ENCODE measurements around the gene ITGB2. TPM values are rescaled to one million over a fixed set of nuclear protein-coding genes. Genes with fewer than 3 reads are reported as not detected.

The ITGB2 gene
- total and polyA plus RNA-seq, 7 donors: 2.5 to 11.7 (median 8.3) TPM

DNA sequence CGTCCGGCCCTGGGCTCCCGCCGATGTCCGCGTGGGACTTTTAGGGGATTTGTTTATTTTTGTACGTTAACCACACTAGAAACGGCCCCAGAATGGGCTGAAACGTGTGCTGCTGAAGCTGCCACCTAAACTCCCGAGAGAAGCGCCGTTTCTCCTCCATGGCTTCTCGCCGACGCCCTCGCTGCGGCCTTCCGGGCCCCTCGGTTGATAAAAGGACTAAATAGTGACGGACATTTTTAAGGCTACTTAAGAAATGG, 46.5 kb downstream of the ITGB2 start:
- H3K9me3 ChIP-seq: no peaks in the 10 kb centered on the region
- DNase-seq: no peak
- H3K36me3 ChIP-seq (ENCODE audit: insufficient read depth in 1 of 2, low read depth in 1 of 2): no peaks in the 10 kb centered on the region
- peaks cover 43% of the 10 kb centered on the region for H3K4me1 ChIP-seq
- H3K27me3 ChIP-seq (ENCODE audit: insufficient read depth in 3 of 3, low read length in 2 of 3): no peaks in the 10 kb centered on the region
- ATAC-seq: no peak
- intact Hi-C loops (cut with DNase I): loop anchor here (2.0 to 10.0 kb wide), 4 partner anchors 57 to 261 kb away; partner anchors contain the start of genes UBE2G2 (in 2 of the 2) and SUMO3 (in 1 of the 2)
- TF ChIP-seq, protein P1, sequence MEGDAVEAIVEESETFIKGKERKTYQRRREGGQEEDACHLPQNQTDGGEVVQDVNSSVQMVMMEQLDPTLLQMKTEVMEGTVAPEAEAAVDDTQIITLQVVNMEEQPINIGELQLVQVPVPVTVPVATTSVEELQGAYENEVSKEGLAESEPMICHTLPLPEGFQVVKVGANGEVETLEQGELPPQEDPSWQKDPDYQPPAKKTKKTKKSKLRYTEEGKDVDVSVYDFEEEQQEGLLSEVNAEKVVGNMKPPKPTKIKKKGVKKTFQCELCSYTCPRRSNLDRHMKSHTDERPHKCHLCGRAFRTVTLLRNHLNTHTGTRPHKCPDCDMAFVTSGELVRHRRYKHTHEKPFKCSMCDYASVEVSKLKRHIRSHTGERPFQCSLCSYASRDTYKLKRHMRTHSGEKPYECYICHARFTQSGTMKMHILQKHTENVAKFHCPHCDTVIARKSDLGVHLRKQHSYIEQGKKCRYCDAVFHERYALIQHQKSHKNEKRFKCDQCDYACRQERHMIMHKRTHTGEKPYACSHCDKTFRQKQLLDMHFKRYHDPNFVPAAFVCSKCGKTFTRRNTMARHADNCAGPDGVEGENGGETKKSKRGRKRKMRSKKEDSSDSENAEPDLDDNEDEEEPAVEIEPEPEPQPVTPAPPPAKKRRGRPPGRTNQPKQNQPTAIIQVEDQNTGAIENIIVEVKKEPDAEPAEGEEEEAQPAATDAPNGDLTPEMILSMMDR (IDR thresholded peaks at IDR 0.05): no peak
- peak overlapping the region; percentile 97 for H3K27ac ChIP-seq
- WGBS, 3 donors: 7 to 9% (median 7%) methylated on average over 19 to 20 of the region's 20 CpGs
- peak overlapping the region; percentile 90 for H3K4me3 ChIP-seq

DNA sequence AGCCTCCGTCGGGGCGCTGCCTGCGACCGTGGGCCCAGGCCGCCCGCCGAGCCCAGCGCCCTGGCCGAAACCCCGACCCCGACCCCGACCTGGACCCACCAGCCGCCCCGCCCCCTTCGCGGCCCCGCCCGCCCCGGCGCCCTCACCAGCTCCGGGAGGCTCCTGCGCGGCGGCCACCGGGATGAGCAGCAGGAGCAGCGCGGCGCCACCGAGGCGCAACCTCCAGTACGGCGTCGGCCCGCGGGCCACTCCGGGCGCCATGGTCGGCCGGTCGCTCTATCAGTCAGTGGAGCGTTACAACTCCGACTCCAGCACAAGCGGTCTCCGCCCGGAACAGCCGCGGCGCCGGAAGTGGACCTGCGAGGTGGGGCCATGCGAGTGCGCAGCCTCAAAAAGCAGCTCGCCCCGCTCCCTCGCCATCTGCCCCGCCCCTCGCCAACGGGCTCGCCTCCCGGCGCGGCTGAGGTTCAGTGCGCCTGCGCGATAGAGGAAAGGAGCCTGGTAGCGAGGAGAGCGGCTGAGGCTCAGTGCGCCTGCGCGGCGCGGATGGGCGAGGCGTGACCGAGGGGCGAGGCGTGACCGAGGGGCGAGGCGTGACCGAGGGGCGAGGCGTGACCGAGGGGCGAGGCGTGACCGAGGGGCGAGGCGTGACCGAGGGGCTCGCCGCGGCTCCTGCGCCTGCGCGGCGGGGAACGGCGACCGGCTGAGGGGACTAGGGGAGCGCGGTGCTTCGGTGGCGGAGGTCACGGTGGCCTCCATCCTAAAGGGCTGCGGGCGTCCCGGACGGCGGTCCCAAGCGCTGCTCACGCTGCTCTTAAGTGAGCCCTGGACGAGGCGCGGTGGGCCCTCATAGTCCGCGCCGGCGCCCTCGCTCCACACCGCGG, 47.1 kb downstream of the ITGB2 start, which contains the start of gene PTTG1IP:
PTTG1IP (minus strand) TSS at position 335 of the 884 bp plus-strand sequence; CDS start at position 261, 74 bp downstream.
- Histone ChIP-seq H3K27ac (peak within 1 kb of the TSS; percentile 97), H3K27me3 (ENCODE audit: insufficient read depth in 3 of 3, low read length in 2 of 3) (no peaks in the 10 kb centered on the region), H3K36me3 (ENCODE audit: insufficient read depth in 1 of 2, low read depth in 1 of 2) (no peaks in the 10 kb centered on the region), H3K9me3 (no peaks in the 10 kb centered on the region), H3K4me1 (peaks cover 49% of the 10 kb centered on the region), H3K4me3 (peak within 1 kb of the TSS; percentile 90)
- 0 to 1% (median 1%) methylated on average over 70 to 123 of the region's 123 CpGs for WGBS, 3 donors
- peak; percentile 76 to 82 (median 80) for ATAC-seq
- intact Hi-C loops (cut with DNase I): loop anchor here (2.0 to 10.0 kb wide), 4 partner anchors 56 to 261 kb away; partner anchors contain the start of genes UBE2G2 (in 2 of the 2) and SUMO3 (in 1 of the 2)
- peak; percentile 99 to 100 for DNase-seq
- TF ChIP-seq, protein P1 (IDR thresholded peaks at IDR 0.05): no peak

DNA sequence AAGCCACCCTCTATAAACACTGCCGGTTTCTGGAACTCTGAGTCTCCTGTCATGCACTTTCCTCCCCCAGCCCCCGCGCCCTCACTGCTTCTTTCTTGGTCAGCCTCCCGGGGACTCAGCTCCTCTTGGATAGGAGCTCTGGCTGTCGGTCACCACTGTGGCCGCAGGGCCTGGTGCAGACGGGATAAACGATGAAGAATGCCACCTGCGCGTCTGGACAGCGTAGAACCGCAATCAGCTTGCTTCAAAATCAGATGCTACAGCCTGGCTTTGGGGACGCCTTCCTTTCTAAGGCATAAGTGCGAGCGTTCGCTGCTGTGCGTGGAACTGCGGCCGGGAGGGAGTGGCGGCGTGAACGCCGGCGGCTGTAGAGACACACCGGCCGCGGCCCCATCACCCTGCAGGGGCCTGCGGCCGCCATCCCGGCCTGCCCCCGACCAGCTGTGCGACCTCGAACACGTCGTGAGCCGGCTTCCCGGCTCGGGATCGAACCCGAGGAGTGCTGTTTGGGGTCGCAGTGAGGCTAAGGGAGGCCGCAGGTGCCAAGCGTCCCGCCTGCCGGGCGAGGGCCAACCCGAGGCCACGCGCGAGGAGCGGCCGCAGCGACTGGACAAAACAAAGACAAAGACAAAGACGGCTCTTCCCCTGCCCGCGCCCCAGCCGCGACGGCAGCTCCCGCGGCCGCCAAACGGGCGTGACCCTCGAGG, 47.9 kb downstream of the ITGB2 start:
- peak in 3 of 4 donors; percentile 1 to 13 (median 13) for ATAC-seq
- intact Hi-C loops (cut with DNase I): loop anchor here (1.0 to 10.0 kb wide), 4 partner anchors 55 to 262 kb away; partner anchors contain the start of genes SUMO3 (in 2 of the 2) and UBE2G2 (in 1 of the 2)
- H3K27me3 ChIP-seq (ENCODE audit: insufficient read depth in 3 of 3, low read length in 2 of 3): no peaks in the 10 kb centered on the region
- peak overlapping the region; percentile 97 for H3K27ac ChIP-seq
- H3K4me1 ChIP-seq: peaks cover 56% of the 10 kb centered on the region
- TF ChIP-seq, protein P1 (IDR thresholded peaks at IDR 0.05): no peak
- 0 to 1% (median 0%) methylated on average over 47 to 65 of the region's 65 CpGs for WGBS, 3 donors
- peak overlapping the region; percentile 90 for H3K4me3 ChIP-seq
- H3K36me3 ChIP-seq (ENCODE audit: insufficient read depth in 1 of 2, low read depth in 1 of 2): no peaks in the 10 kb centered on the region
- DNase-seq: peak; percentile 52 to 73
- no peaks in the 10 kb centered on the region for H3K9me3 ChIP-seq

DNA sequence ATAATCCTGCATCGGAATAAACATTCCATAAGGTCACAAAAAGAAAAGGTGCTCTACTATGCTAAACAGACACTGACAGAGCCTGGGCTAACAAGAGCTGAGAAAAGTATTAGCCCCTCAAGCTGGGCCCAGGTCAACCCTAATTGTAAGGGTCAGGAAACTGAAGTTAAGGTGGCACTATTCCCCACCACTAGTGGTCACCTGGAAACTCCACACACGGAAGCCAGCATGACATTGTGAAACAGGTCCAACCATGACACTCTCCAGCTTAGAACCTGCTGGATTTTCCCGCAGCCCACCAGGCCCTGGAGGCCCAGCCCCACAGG, 48.4 kb downstream of the ITGB2 start:
- H3K4me3 ChIP-seq: peak overlapping the region; percentile 90
- DNase-seq (no peak), ATAC-seq (peak in 3 of 4 donors; percentile 19 to 22 (median 20))
- peak overlapping the region; percentile 97 for H3K27ac ChIP-seq
- intact Hi-C loops (cut with DNase I): loop anchor here (1.0 to 10.0 kb wide), 4 partner anchors 54 to 263 kb away; partner anchors contain the start of genes SUMO3 (in 2 of the 2) and UBE2G2 (in 1 of the 2)
- WGBS, 3 donors: 5 to 13% (median 5%) methylated on average over 3 of the region's 3 CpGs
- TF ChIP-seq, protein P1 (IDR thresholded peaks at IDR 0.05): peak; percentile 4
- no peaks in the 10 kb centered on the region for H3K27me3 ChIP-seq (ENCODE audit: insufficient read depth in 3 of 3, low read length in 2 of 3)
- peaks cover 62% of the 10 kb centered on the region for H3K4me1 ChIP-seq
- no peaks in the 10 kb centered on the region for H3K36me3 ChIP-seq (ENCODE audit: insufficient read depth in 1 of 2, low read depth in 1 of 2)
- H3K9me3 ChIP-seq: no peaks in the 10 kb centered on the region
